ENCODE data around the gene CAMK1D.

The CAMK1D gene

DNA sequence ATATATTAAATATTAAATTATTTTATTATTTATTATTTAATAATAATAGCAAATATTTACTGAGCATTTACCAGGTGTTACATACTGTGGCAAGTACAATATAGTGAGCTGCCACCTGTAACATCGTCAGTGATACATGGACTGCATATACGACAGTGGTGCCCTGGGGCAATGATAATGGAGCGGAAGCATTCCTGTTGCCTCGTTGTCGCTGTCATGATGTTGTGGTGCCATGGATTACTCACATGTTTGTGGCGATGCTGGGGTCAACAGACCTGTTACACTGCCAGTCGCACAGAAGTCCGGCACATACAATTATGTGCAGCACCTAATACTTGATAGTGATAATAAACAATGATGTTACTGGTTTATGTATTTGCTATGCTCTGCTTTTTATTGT, 20.6 kb downstream of the CAMK1D start:
- no peak for DNase-seq

DNA sequence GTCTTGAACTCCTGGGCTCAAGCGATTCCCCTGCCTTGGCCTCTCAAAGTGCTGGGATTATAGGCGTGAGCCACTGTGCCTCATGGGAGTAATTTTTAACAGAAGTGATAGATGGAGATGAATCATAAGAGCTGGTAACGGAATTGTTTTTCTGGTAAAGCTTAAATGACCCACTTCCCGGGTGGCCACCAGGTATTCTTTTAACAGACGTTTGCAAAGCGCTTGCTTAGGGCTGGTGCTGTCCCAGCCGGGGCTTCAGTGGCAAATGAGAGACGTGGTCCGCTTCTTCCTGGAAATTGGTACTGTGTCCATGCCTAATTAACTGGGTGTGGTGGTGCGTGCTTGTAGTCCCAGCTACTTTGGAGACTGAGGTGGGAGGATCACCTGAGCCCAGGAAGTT, 23.5 kb downstream of the CAMK1D start:
- DNase-seq, result no peak

DNA sequence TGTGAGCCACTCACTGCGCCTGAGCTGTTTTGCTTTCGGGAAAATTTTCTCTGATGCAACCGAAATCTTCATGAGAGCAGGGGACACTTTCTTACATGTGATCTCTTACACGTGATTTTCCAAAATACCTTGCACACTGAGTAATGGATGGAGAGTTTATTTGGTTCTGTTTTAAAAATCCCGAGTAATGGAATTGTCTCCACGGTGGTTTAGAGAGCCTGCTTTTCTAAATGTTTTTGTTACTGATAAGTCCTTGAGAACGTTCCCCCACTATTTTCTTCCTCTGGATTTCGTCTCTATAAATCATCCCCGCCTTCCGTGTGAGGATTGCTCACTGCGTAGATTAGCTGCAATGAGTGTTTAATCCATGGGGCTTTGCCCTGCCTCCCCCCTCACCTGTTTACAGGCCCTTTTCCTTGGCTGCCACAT, 25.7 kb downstream of the CAMK1D start:
- no peak for DNase-seq

DNA sequence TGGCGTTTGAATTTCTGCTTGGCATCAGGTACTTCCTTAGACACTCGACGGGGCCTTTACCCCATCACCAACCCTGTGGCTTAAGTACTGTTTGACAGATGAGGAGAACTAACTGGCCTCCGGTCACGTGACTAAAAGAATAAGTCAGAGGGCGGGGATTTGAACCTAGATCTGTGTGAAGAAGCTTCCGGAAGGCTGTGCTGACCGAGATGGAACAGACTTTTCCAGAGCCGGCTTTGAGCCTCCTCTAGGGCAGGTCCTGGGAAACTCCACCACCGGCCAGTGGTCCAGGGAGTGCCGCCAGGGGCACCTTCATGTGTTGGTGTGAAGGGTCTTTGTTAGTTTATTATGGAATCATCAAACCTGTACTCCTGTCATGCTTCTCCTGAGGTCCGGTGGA, 26.9 kb downstream of the CAMK1D start:
- DNase-seq, result no peak

DNA sequence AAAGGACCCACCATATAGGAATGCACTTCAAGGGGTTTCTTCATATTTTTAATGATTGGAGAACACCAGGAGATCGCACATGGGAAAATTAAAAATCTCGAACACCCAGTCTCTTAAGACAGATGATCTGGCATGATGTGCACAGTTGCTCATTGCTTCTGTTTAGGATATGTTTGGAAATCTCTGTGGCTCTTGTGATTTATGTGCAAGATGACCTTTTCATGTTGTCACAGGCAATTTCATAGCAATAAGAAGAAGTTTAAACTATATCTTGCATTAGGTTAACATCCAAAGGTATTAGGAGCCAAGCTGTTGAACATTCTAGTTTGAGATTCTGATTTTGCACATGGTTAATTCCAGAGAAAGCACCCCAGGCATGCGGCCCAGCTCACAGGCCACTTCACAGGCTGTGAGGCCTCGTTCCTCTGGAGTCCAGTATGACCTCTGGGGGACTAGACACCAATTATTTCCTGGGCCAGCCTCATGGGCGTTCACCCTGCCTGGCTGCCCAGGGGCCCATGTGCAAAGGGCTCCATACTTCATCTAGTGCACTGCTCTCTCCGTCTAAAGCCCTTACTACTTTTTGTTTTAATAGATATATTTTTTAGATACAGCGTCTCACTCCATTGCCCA, 28.4 kb downstream of the CAMK1D start:
- peak in 9 of 56 donors; percentile 10 to 37 (median 26) for DNase-seq

DNA sequence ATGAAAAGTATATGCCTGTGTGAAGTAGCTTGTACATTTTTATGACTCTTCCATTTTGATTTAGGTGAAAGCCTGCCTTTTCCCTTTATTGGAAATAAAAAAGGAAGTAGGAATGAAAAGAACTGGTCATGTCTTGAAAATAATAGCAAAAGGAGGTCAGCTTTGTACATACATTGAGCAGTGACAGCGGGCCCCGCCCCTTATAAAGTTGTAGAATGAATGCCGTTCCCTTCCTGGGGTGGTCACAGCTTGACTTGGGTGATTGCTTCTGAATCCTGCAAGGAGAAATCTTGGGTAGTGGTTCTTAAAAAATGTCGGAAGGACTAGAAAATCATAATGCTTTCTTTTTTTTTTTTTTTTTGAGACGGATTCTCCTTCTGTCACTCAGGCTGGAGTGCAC, 31.7 kb downstream of the CAMK1D start:
- DNase-seq, result no peak

DNA sequence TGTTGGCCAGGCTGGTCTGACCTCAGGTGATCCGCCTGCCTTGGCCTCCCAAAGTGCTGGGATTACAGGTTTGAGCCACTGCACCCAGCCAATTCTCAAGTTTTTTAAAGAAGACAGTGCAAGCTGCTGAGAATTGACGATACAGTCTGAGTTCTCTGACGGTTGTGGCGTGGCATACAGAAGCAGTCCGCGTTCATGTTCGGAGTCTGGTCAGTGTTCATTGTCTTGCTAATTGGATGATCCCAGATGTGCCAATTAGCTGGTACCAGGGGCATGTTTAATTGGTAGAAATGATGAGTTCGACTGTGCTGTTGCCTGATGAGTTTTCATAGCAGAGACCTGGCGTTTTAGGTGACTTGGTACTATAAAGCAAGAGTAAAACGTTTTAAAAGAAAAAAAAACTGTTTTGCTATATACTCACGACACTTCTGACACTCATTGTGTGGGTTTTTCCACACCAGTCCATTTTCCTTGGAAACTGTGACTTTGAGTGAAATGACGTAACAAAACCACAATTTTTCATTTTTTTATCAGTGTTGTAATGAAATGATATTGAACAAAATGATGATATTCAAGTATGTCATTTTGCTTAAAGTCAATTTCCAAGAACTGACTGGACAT, 32.3 kb downstream of the CAMK1D start:
- DNase-seq, result no peak

DNA sequence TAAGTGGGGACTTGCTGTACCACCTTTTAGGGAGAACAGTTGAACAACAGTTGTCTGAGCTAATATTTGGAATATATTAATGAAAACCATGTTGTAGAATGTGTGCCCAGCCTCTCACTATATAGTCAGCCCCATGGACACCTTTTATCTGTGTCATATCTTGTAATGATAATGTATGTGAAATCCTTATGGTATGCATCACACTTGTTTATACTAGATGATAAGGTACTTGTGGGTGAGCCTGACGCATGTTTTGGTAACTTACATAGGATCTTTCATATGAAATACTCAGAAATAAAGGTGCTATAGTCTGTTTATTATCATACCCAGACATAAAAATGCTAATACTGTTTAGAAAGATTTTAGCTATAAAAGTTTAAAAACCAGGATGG, 32.8 kb downstream of the CAMK1D start:
- DNase-seq, result no peak

DNA sequence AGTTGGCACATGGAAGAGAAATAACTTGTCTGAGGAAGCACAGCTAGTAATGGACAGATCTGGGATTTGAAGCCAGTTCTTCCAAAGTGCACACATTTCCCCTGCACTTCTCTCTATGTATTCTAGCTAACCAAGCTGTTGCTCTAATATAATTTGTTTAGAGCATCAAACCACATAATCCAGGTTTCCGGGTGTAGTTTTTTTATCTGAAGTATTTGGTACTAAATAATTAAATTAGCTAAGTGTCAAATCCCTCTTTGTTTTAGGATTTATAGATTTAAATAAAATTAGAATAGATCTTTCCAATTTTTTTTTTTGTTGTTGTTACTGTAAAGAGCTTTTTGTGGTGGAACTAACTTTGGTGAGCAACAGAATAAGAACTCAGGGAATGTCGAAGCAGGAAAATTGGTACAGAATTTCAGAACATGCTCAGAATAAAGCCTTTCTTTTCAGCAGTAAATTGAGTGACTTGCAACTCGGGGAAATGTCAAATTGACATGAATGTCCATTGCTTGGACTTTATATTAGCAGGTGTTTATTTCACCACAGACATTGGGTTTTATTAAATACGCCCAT, 33.7 kb downstream of the CAMK1D start:
- no peak for DNase-seq

DNA sequence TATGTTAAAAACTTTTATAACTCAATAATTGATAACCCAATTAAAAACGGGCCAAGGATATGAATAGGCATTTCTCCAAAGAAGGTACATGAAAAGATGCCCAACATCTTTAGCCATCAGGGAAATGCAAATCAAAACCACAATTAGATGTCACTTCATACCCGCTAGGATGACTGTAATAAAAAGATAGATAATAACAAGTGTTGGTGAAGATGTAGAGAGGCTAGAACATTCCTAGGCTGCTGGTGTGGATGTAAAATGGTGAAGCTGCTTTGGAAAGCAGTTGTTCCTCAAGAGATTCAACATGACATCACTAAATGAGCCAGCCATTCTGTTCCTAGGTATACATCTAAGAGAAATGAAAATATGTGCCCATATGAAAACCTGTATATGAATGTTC, 35.6 kb downstream of the CAMK1D start:
- DNase-seq, result no peak

DNA sequence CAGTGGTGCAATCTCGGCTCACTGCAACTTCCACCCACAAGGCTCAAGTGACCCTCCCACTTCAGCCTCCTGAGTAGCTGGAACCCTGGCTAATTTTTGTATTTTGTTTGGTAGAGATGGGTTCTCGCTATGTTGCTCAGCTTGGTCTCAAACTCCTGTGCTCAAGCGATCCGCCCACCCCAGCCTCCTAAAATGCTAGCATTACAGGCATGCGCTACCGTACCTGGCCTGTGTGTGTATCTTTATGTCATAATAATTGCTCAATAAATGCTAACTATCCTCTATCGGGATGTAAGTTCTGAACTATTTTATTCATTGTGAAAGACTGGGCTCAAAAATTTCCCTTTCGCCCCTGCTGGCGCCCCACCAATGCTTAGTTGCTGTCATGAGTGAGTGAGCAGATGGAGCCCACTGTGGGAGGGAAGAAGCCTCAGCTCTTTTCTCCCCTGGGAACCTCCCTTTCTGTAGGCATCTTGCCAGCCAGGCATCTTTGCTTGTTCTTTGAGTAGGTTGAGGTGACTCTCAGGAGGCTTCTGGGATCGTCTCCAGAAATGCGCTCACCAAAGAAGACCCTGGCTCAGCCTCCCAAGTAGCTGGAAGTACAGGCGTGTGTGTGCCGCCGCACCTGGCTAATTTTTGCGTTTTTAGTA, 38.3 kb downstream of the CAMK1D start:
- peak in 14 of 56 donors; percentile 7 to 59 (median 24) for DNase-seq

DNA sequence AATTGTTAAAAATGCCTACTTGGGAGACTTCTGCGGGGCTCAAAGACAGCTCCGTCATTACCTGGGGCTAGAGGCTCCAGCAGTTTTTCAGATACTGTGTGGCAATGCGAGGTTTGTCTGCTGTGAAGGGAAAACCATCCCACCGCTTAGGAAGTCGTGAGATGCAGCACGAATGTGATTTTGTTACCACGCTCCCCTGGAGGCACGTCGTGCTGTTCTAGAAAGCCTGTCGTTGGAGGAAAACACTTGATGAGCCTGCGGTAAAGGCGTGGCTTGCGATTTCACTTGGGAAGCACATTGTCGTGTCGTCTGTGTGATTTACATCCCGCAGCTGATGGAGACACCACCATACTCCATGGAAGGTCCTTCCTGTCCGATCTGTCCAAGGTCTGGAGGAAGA, 39.3 kb downstream of the CAMK1D start:
- peak in 4 of 56 donors; percentile 12 to 61 (median 38) for DNase-seq

DNA sequence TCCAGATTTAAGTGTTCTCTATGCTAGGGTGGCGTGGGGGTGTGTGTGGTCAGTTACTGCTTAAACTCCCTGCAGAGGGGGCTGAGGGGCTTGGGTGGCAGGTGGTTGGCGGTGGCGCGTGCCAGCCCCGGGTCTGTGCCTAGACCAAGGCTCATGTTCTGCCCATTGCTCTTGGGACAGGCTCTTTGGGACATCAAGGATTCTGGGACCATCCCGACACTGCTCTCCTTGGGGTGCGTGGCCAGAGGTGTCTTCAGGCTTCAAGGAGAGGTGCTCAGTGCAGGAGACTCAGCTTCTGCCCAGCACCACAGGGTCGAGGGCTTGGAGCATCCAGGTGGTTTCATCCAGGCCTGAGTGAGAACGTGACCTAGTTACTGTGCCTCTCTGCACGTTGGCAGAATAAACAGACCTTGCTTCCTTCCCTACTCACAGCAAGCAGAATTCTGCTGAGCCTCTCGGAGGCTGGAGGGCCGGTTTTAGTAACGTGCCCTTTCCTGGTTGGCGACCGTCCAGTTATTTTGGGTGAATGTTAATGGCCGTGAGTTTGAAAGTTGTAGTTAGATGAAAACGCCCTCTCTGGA, 39.9 kb downstream of the CAMK1D start:
- no peak for DNase-seq

DNA sequence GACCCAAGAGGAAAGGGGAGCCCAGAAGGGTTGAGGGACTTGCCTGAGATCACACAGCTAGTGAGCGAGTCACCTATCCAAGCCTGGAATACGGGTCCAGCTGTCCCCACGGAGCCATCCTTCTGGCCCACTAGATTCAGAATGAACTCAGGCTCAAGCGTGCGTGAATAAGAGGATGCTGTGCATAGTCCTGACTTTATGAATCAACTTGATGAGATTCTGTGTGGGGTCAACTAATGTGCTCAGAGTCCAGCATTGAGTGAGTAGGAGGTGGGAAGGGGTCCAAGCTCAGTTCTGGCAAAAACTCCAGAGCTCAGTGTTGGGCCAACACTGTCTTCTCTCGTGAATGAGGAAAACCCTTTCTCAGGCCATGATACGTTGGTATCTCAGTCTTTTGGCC, 41.4 kb downstream of the CAMK1D start:
- DNase-seq, result no peak

DNA sequence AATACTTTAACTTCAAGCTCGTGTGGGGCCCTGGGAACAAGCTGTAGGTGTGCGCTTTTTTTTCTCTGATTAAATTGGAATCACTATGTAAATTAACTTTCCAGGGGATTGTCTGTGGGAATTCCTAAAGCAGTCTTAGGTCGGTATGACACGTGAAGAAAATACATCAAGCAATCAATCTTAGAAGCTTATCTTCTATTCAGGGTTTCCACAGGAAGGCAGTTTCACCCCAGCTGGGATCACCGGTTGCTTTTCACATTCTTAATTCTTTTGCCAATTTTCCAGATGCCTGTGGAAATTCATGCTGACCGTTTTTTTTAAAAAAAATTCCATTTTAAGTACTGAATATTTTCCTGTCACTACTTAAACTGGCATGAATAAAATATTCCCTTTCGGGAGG, 41.9 kb downstream of the CAMK1D start:
- no peak for DNase-seq

DNA sequence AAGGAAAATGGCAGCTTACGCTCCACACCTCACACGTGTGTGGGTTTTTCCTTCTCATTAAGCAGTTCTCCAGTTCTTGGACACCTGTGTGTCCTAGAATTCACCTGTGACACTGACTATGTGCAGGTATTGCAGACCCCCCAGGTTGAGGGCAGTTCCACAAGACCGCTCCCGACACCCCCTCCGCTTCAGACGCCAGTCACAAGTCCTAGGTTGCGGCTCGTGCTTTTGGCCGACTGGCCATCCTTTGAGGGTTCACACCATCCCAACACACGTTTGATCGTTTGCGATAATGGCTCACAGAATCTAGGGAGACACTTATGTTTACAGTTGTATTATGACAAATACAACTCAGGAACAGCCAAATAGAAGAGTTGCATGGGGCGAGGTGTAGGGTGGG, 44.5 kb downstream of the CAMK1D start:
- DNase-seq, result no peak

DNA sequence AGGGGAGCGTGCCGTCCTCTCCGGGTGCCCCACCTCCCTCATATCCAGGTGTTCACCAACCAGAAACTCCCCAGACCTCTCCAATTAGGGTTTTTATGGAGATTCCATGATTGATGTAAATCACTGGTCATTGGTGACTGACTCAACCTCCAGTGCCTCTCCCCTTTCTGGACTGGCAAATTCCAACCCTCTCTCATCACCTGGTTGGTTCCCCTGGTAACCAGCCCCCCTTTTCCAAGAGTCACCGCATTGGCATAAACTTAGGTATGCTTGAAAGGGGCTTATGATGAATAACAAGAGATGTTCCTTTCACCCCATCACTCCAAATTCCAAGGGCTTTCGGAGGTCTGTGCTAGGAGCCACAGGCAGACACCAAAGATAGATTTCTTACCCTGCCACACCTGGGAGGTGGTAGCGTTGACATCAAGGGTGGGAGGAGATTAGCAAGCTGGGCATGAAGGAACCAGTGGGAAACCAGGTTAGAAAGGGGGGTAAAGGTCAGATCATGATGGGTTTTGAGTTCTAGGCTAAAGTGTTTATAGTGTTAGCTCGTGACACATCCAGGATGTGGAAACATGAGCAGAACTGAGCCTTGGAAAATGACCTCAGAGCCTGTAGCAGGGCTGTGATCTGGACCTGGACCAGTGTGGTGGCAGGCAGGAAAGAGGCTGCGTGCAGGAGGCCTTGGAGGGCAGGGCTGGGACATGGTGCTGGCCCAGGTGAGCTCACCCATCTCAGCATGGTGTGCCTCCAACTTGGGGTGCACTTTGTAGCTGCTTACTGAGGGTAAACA, 45.1 kb downstream of the CAMK1D start:
- no peak for DNase-seq

DNA sequence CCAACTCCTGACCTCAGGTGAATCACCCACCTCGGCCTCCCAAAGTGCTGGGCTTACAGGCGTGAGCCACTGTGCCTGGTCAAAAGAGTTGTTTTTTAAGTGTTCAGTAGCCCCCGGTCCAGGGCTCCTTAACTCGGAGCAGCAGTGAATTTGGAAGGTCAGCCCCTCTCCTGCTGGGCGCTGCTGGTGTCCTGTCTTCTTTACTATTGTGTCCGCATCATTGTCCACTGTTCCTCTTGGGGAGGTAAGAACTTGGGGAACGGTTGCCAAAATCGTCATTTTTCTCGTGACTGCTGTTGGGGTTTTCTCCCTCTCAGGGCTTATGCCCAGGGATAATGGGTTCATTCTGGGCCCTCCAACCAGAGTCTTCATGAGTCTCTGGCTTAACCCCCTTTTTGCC, 46.7 kb downstream of the CAMK1D start:
- DNase-seq, result no peak

DNA sequence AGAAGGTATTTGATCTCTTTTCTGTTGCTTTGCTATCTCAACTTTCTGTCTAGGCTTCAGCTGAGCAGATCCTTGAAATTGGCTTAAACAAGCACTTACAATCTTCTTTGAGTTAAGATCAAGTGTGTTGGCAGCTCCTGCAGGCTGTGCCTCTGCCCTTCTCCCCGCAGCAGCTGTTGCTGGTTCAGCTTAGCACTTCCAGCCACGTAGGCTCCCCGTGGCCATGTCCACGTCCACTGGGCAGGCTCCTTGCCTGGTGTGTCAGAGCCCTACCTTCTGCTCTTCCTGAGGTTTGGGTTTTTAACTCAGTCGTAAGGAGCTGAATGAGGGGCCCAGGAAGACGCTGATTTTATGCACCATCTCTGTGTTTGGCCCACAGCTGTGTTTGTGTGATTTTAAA, 47.2 kb downstream of the CAMK1D start:
- DNase-seq, result no peak

DNA sequence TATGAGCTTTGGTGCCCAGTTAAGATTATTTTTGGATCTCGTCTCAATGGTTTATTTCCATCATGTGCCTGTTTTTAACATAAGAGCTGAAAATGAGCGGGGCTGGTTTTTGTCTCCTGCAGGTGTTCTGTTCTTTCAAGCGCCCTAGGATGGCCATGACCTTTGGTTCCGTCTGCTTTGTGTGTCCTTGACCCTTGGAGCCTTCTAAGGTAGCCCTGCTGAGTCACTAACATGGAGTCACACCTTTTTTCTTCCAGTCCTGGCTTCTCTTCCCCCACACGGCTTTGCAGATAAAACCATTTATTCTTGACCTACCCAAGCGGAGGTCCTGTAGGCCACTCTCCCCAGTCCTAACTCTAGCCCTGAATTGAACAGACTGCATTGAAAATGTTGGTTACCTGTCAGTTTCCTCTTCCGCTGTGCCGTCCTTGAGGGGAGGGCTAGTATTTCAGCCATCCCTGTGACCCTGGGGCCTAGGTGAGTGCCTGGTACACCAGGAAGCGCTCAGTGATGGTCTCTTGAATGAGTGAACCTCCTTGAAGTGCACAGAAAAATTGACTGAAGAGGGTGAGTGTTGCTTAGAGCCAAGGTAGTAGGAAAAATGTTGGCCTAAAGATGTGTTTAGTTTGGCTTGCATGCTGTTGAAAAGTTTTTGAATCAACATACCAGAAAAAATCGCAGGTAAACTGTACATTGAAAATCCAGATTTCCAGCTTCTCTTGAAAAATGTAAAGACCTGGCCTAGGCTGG, 48.0 kb downstream of the CAMK1D start:
- no peak for DNase-seq

DNA sequence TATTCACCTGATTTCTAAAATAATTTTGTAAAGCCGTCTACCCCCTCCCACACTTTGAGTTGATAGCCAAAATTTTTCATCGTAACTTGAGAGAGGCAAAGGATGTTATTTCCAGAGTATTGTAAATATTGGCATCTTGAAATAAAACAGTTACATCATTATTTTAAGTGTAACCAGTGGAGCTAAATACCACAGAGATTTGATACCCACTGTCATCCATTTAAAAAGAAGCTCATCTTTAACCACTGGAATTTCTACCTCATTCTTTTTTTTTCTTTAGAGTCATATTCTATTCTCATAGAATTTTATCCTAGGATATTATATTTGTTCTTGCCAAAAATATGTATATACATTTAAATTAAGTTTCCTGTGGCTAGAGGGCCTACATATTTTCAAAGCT, 48.6 kb downstream of the CAMK1D start:
- no peak for DNase-seq

Measured in amygdala (tissue), 56 donors.